ENCODE measurements around the gene OLFM1.

The OLFM1 gene

DNA sequence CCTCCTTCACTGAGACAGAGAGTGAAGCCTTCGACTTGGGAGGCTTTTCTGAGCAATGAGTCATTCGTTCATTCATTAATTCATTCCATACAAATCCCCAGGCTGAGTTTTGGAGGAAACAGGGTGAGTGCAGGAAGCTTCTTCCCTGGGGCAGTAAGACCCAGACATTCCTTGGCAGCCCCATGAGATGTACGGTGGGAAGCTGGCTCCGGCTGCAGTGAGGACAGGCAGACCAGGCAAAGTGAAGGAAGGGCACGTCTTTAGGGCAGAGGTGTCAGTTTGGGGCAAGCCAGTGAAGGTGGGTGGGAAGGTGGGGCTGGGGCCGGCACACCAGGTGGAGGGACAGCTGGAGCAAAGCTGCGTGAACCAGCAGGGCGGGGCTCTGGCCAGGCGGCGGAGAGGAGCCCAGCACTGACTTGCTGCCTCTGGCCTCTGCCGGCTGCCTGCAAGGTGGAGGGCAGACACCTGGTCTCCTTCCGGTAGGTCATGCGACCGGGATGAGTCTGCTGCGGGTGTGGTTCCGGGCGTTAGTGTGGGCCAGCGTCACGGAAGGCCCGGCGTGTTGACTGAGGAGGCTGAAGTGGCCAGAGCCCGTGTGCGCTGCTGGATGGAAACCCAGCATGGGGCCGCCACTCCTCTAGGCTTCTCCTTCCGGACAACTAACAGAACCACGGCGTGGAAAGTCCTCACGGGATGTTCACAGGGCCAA lies 16.6 kb downstream of the OLFM1 start:
- no peak for DNase-seq
- H3K27ac ChIP-seq: no peak overlapping the region
- peaks cover 0 to 25% (median 23%) of the 10 kb centered on the region in 4 donors for H3K4me1 ChIP-seq
- intact Hi-C loops (cut with DNase I; ENCODE audit: low total_unique reads): no loop called here
- no peak overlapping the region for H3K4me3 ChIP-seq
- TF ChIP-seq, protein P1, sequence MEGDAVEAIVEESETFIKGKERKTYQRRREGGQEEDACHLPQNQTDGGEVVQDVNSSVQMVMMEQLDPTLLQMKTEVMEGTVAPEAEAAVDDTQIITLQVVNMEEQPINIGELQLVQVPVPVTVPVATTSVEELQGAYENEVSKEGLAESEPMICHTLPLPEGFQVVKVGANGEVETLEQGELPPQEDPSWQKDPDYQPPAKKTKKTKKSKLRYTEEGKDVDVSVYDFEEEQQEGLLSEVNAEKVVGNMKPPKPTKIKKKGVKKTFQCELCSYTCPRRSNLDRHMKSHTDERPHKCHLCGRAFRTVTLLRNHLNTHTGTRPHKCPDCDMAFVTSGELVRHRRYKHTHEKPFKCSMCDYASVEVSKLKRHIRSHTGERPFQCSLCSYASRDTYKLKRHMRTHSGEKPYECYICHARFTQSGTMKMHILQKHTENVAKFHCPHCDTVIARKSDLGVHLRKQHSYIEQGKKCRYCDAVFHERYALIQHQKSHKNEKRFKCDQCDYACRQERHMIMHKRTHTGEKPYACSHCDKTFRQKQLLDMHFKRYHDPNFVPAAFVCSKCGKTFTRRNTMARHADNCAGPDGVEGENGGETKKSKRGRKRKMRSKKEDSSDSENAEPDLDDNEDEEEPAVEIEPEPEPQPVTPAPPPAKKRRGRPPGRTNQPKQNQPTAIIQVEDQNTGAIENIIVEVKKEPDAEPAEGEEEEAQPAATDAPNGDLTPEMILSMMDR (IDR thresholded peaks at IDR 0.05): no peak
- no peaks in the 10 kb centered on the region for H3K9me3 ChIP-seq
- H3K36me3 ChIP-seq: peaks cover 0 to 5% (median 0%) of the 10 kb centered on the region in 3 donors
- H3K27me3 ChIP-seq: peaks cover 0 to 46% of the 10 kb centered on the region in 2 donors

DNA sequence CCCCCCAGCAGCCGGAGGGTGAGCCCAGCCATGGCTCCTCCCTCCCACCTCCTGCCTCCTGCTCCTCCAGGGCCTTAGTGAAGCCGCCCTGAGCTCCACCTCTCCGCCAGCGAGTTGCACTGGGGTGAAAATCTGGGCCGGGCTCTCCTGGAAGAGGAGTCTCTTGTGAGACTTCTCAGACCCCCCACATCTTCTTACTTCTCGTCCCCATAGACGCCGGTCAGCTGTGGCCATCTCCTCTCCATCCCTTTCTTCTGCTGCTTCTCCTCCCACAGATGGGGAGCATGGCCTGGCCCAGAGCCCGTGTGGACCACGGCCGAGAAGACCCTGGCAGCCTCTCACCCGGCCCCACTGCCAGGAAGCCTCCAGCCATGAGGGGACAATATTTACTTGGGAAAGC lies 17.3 kb downstream of the OLFM1 start:
- H3K27ac ChIP-seq: no peak overlapping the region
- intact Hi-C loops (cut with DNase I; ENCODE audit: low total_unique reads): no loop called here
- H3K4me1 ChIP-seq: peaks cover 0 to 25% (median 23%) of the 10 kb centered on the region in 4 donors
- H3K36me3 ChIP-seq: peaks cover 0 to 5% (median 0%) of the 10 kb centered on the region in 3 donors
- H3K27me3 ChIP-seq: peaks cover 0 to 53% of the 10 kb centered on the region in 2 donors
- TF ChIP-seq, protein P1 (IDR thresholded peaks at IDR 0.05): no peak
- DNase-seq: no peak
- no peak overlapping the region for H3K4me3 ChIP-seq
- H3K9me3 ChIP-seq: no peaks in the 10 kb centered on the region

DNA sequence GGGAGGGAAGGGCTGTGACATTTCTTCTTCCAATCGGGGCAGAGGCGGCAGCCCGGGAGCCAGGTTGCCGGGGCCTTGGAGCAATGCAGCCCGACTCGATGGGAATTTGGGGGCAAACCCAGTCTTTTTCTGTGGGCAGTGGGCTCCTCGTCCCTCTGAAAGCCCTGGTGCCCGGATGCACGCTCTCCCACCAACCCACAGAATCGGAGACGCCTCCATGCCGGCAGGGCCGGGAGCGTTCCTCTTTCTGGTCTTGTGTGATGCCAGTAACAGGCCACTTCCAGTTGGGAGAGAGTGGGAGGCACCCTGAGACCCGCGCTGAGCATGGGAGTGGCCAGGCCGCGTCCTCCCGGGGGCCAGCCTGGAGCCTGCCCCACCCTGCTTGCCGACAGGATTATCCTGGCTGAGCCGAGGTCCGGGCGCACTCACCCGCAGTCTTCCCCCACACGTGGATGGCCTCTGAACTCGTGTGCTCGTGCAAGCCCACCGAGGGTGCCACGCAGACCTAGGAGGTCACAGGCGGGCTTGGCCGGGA lies 17.8 kb downstream of the OLFM1 start:
- Histone ChIP-seq H3K27ac (no peak overlapping the region), H3K4me1 (peaks cover 0 to 25% (median 23%) of the 10 kb centered on the region in 4 donors), H3K36me3 (peaks cover 0 to 5% (median 0%) of the 10 kb centered on the region in 3 donors), H3K9me3 (no peaks in the 10 kb centered on the region), H3K27me3 (peaks cover 0 to 56% of the 10 kb centered on the region in 2 donors), H3K4me3 (no peak overlapping the region)
- TF ChIP-seq, protein P1 (IDR thresholded peaks at IDR 0.05): no peak
- intact Hi-C loops (cut with DNase I; ENCODE audit: low total_unique reads): no loop called here
- no peak for DNase-seq

DNA sequence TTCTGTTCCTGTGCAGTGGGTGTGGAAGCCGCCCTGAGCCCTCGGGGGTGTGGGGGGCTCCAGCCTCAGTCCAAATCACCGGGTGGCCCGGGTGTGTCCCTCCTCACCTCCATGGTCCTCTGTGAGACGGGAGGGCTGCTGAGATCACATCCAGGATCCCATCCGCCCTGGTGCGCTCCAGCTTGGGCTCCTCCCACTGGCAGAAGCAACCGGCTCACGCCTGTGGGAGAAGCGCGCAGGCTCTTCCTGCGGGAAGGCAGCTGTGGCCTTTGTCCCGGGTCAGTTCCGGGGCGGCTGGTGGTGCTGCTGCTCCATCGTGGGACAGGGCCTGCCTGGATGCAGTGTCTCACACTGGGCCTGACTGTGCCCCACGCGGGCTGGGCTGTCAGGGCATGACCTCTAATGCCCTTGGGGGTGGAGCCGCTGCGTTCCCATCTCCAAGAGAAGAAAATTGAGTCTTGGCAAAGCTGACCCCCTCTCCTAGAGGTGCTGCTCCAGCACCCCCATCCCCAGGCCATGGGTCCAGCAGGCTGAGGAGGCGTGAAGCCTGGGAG lies 18.5 kb downstream of the OLFM1 start:
- peaks cover 0 to 25% (median 23%) of the 10 kb centered on the region in 4 donors for H3K4me1 ChIP-seq
- peaks cover 0 to 5% (median 0%) of the 10 kb centered on the region in 3 donors for H3K36me3 ChIP-seq
- H3K27me3 ChIP-seq: peaks cover 0 to 62% of the 10 kb centered on the region in 2 donors
- no peak overlapping the region for H3K27ac ChIP-seq
- H3K4me3 ChIP-seq: no peak overlapping the region
- H3K9me3 ChIP-seq: no peaks in the 10 kb centered on the region
- no peak for DNase-seq
- intact Hi-C loops (cut with DNase I; ENCODE audit: low total_unique reads): no loop called here
- TF ChIP-seq, protein P1 (IDR thresholded peaks at IDR 0.05): no peak

DNA sequence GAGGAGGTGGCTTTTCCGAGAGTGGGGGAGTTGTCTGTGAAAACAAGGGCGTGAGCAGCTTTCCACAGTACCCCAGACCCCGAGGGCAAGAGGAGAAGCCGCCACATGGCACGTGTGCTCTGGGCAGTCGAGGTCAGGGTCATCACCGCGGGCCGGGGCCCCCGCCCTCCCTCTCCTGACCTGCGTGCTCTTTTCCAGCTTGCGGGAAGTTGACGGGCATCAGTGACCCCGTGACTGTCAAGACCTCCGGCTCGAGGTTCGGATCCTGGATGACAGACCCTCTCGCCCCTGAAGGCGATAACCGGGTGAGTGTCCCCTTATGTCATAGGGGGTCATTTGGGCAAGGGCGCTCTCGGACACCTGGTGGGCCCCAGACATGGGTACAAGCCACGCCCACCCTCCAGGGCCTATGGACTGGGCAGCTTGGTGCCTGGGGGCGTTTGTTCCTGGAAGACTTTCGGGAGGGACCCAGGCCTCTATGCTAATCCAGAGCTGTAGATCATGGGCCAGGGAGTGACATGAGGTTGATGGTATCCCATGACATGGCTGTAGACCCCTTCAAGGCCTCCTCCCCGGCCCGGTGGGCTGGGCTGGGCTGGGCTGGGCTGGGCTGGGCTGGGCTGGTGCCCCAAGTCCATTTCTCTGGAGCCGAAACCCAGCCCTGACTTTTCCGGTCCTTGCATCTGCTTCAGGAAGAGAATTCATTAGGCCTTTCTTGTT lies 19.2 kb downstream of the OLFM1 start:
- TF ChIP-seq, protein P1 (IDR thresholded peaks at IDR 0.05): no peak
- no peak for DNase-seq
- intact Hi-C loops (cut with DNase I; ENCODE audit: low total_unique reads): no loop called here

More for the DNA sequence above, 19.2 kb downstream of the OLFM1 start:
- Histone ChIP-seq H3K9me3 (no peaks in the 10 kb centered on the region), H3K27ac (no peak overlapping the region), H3K4me3 (no peak overlapping the region), H3K36me3 (peaks cover 0 to 5% (median 0%) of the 10 kb centered on the region in 3 donors), H3K4me1 (peaks cover 0 to 25% (median 23%) of the 10 kb centered on the region in 4 donors), H3K27me3 (peaks cover 0 to 67% of the 10 kb centered on the region in 2 donors)

Measured in tibial artery (tissue), 4 donors.